ENCODE data around the gene APOA1. TPM values are rescaled to one million over a fixed set of nuclear protein-coding genes. Genes with fewer than 3 reads are reported as not detected.

The APOA1 gene
- total and polyA plus RNA-seq, 2 experiments from 2014 or later: 0.23 TPM; not detected in 1

DNA sequence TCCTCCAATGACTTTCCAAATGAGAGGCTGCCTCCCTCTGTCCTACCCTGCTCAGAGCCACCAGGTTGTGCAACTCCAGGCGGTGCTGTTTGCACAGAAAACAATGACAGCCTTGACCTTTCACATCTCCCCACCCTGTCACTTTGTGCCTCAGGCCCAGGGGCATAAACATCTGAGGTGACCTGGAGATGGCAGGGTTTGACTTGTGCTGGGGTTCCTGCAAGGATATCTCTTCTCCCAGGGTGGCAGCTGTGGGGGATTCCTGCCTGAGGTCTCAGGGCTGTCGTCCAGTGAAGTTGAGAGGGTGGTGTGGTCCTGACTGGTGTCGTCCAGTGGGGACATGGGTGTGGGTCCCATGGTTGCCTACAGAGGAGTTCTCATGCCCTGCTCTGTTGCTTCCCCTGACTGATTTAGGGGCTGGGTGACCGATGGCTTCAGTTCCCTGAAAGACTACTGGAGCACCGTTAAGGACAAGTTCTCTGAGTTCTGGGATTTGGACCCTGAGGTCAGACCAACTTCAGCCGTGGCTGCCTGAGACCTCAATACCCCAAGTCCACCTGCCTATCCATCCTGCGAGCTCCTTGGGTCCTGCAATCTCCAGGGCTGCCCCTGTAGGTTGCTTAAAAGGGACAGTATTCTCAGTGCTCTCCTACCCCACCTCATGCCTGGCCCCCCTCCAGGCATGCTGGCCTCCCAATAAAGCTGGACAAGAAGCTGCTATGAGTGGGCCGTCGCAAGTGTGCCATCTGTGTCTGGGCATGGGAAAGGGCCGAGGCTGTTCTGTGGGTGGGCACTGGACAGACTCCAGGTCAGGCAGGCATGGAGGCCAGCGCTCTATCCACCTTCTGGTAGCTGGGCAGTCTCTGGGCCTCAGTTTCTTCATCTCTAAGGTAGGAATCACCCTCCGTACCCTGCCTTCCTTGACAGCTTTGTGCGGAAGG is 4.8 kb downstream of the APOA1 start:
- H4K20me1 ChIP-seq (ENCODE audit: insufficient read depth): no peaks in the 10 kb centered on the region
- H3K4me2 ChIP-seq (ENCODE audit: unreplicated experiment): no peak overlapping the region
- in situ Hi-C loops (cut with MboI): no loop called here
- no peak overlapping the region for H3K27ac ChIP-seq
- no peak overlapping the region for H3K9ac ChIP-seq
- no peaks in the 10 kb centered on the region for H3K9me3 ChIP-seq (ENCODE audit: low read depth)
- DNase-seq: no peak
- H2AFZ ChIP-seq: no peak overlapping the region
- no peaks in the 10 kb centered on the region for H3K36me3 ChIP-seq (ENCODE audit: low read depth)
- no peak overlapping the region for H3K4me3 ChIP-seq
- H3K27me3 ChIP-seq (replicated peaks; ENCODE audit: insufficient read depth): no peaks in the 10 kb centered on the region
- no peaks in the 10 kb centered on the region for H3K9me2 ChIP-seq (ENCODE audit: insufficient read depth)
- no peaks in the 10 kb centered on the region for H3K79me2 ChIP-seq (ENCODE audit: insufficient read depth)
- H3K4me1 ChIP-seq (ENCODE audit: insufficient read depth): peaks cover 5% of the 10 kb centered on the region; the same call in 1 of the 2 replicates
- WGBS, 2 experiments (ENCODE audit: low coverage in 1 of 2, low lambda C conversion rate in 2 of 2, missing lambda C conversion rate in 2 of 2): 75% methylated on average over 12 to 13 of the region's 13 CpGs
- TF ChIP-seq EZH2phosphoT487 (IDR thresholded peaks at IDR 0.05; ENCODE audit: insufficient read depth, low read depth) (no peak), EZH2 (IDR thresholded peaks at IDR 0.05; ENCODE audit: insufficient read depth, poor library complexity, severe bottlenecking) (no peak)
- no peaks in the 10 kb centered on the region for H3F3A ChIP-seq (ENCODE audit: insufficient read depth)

GRCh38 chr11:116831790-116832349 is 5.6 kb downstream of the APOA1 start:
- no peak overlapping the region for H3K4me2 ChIP-seq (ENCODE audit: unreplicated experiment)
- no peak for DNase-seq
- no peaks in the 10 kb centered on the region for H3K36me3 ChIP-seq (ENCODE audit: low read depth)
- H3F3A ChIP-seq (ENCODE audit: insufficient read depth): no peaks in the 10 kb centered on the region
- WGBS, 2 experiments (ENCODE audit: low coverage in 1 of 2, low lambda C conversion rate in 2 of 2, missing lambda C conversion rate in 2 of 2): 85 to 89% methylated on average over 7 of the region's 7 CpGs
- TF ChIP-seq EZH2phosphoT487 (IDR thresholded peaks at IDR 0.05; ENCODE audit: insufficient read depth, low read depth) (no peak), EZH2 (IDR thresholded peaks at IDR 0.05; ENCODE audit: insufficient read depth, poor library complexity, severe bottlenecking) (no peak)
- H4K20me1 ChIP-seq (ENCODE audit: insufficient read depth): no peaks in the 10 kb centered on the region
- H3K79me2 ChIP-seq (ENCODE audit: insufficient read depth): no peaks in the 10 kb centered on the region
- no peak overlapping the region for H2AFZ ChIP-seq
- no peaks in the 10 kb centered on the region for H3K9me3 ChIP-seq (ENCODE audit: low read depth)
- in situ Hi-C loops (cut with MboI): no loop called here
- no peak overlapping the region for H3K27ac ChIP-seq
- H3K4me3 ChIP-seq: no peak overlapping the region
- peaks cover 5% of the 10 kb centered on the region; the same call in 1 of the 2 replicates for H3K4me1 ChIP-seq (ENCODE audit: insufficient read depth)
- H3K9ac ChIP-seq: no peak overlapping the region
- no peaks in the 10 kb centered on the region for H3K27me3 ChIP-seq (replicated peaks; ENCODE audit: insufficient read depth)
- H3K9me2 ChIP-seq (ENCODE audit: insufficient read depth): no peaks in the 10 kb centered on the region

DNA sequence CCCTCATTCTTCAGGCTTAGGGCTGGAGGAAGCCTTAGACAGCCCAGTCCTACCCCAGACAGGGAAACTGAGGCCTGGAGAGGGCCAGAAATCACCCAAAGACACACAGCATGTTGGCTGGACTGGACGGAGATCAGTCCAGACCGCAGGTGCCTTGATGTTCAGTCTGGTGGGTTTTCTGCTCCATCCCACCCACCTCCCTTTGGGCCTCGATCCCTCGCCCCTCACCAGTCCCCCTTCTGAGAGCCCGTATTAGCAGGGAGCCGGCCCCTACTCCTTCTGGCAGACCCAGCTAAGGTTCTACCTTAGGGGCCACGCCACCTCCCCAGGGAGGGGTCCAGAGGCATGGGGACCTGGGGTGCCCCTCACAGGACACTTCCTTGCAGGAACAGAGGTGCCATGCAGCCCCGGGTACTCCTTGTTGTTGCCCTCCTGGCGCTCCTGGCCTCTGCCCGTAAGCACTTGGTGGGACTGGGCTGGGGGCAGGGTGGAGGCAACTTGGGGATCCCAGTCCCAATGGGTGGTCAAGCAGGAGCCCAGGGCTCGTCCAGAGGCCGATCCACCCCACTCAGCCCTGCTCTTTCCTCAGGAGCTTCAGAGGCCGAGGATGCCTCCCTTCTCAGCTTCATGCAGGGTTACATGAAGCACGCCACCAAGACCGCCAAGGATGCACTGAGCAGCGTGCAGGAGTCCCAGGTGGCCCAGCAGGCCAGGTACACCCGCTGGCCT is 7.1 kb downstream of the APOA1 start:
- DNase-seq: no peak
- H3K9me2 ChIP-seq (ENCODE audit: insufficient read depth): no peaks in the 10 kb centered on the region
- no peaks in the 10 kb centered on the region for H3K27me3 ChIP-seq (replicated peaks; ENCODE audit: insufficient read depth)
- H3F3A ChIP-seq (ENCODE audit: insufficient read depth): no peaks in the 10 kb centered on the region
- no peaks in the 10 kb centered on the region for H3K79me2 ChIP-seq (ENCODE audit: insufficient read depth)
- in situ Hi-C loops (cut with MboI): no loop called here
- H3K4me3 ChIP-seq: no peak overlapping the region
- 90 to 97% methylated on average over 12 to 17 of the region's 17 CpGs for WGBS, 2 experiments (ENCODE audit: low coverage in 1 of 2, low lambda C conversion rate in 2 of 2, missing lambda C conversion rate in 2 of 2)
- no peaks in the 10 kb centered on the region for H3K9me3 ChIP-seq (ENCODE audit: low read depth)
- no peak overlapping the region for H2AFZ ChIP-seq
- no peak overlapping the region for H3K9ac ChIP-seq
- H3K36me3 ChIP-seq (ENCODE audit: low read depth): no peaks in the 10 kb centered on the region
- H3K27ac ChIP-seq: no peak overlapping the region
- TF ChIP-seq EZH2 (IDR thresholded peaks at IDR 0.05; ENCODE audit: insufficient read depth, poor library complexity, severe bottlenecking): no peak
- no peak overlapping the region for H3K4me2 ChIP-seq (ENCODE audit: unreplicated experiment)
- no peaks in the 10 kb centered on the region for H4K20me1 ChIP-seq (ENCODE audit: insufficient read depth)
- 0 out of 2 replicates have a peak, but pooled peaks cover 2% of the 10 kb centered on the region for H3K4me1 ChIP-seq (ENCODE audit: insufficient read depth)

DNA sequence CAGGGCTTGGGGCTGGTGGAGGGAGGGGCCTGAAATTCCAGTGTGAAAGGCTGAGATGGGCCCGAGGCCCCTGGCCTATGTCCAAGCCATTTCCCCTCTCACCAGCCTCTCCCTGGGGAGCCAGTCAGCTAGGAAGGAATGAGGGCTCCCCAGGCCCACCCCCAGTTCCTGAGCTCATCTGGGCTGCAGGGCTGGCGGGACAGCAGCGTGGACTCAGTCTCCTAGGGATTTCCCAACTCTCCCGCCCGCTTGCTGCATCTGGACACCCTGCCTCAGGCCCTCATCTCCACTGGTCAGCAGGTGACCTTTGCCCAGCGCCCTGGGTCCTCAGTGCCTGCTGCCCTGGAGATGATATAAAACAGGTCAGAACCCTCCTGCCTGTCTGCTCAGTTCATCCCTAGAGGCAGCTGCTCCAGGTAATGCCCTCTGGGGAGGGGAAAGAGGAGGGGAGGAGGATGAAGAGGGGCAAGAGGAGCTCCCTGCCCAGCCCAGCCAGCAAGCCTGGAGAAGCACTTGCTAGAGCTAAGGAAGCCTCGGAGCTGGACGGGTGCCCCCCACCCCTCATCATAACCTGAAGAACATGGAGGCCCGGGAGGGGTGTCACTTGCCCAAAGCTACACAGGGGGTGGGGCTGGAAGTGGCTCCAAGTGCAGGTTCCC is 7.8 kb downstream of the APOA1 start, which contains the start of gene APOC3:
TSS of gene APOC3 (plus strand) at position 383 of the 659 bp plus-strand sequence. CDS start 676 bp downstream, outside the sequence.
- in situ Hi-C loops (cut with MboI): no loop called here
- DNase-seq: peak; percentile 61

More for the DNA sequence above, 7.8 kb downstream of the APOA1 start, which contains the start of gene APOC3:
- no peak within 1 kb of the TSS for H3K4me2 ChIP-seq (ENCODE audit: unreplicated experiment)
- H3K27me3 ChIP-seq (replicated peaks; ENCODE audit: insufficient read depth): no peaks in the 10 kb centered on the region
- WGBS, 2 experiments (ENCODE audit: low coverage in 1 of 2, low lambda C conversion rate in 2 of 2, missing lambda C conversion rate in 2 of 2): 67 to 72% methylated on average over 9 of the region's 9 CpGs
- no peaks in the 10 kb centered on the region for H4K20me1 ChIP-seq (ENCODE audit: insufficient read depth)
- H3K79me2 ChIP-seq (ENCODE audit: insufficient read depth): no peaks in the 10 kb centered on the region
- no peak for TF ChIP-seq EZH2 (IDR thresholded peaks at IDR 0.05; ENCODE audit: insufficient read depth, poor library complexity, severe bottlenecking)
- TF ChIP-seq EZH2phosphoT487 (IDR thresholded peaks at IDR 0.05; ENCODE audit: insufficient read depth, low read depth): no peak
- H3K36me3 ChIP-seq (ENCODE audit: low read depth): no peaks in the 10 kb centered on the region
- no peaks in the 10 kb centered on the region for H3K4me1 ChIP-seq (ENCODE audit: insufficient read depth)
- no peaks in the 10 kb centered on the region for H3K9me2 ChIP-seq (ENCODE audit: insufficient read depth)
- H3K27ac ChIP-seq: no peak within 1 kb of the TSS
- no peak within 1 kb of the TSS for H3K4me3 ChIP-seq
- no peak within 1 kb of the TSS for H3K9ac ChIP-seq
- H2AFZ ChIP-seq: no peak within 1 kb of the TSS
- H3F3A ChIP-seq (ENCODE audit: insufficient read depth): no peaks in the 10 kb centered on the region
- H3K9me3 ChIP-seq (ENCODE audit: low read depth): no peaks in the 10 kb centered on the region
